GM21381 (cell line): ENCODE measurements around the gene FASTKD2.

Experiments used
- ATAC-seq: cut with Tn5 transposase; IDR thresholded peaks from one replicate; pipeline ENCODE4 v1.9.1; 2021; ENCODE audit warnings: mild to moderate bottlenecking, moderate library complexity; ENCODE audit not compliant: unreplicated experiment

Gene FASTKD2

GRCh38 chr2:206765242-206766056 is at the start of gene FASTKD2, which contains the start of gene MDH1B:
TSS of gene FASTKD2 (plus strand) at chr2:206765606. CDS start at chr2:206766694, 1,088 bp downstream.
TSS of gene MDH1B (minus strand) at chr2:206765328. CDS start at chr2:206765271, 57 bp downstream.
- peak; percentile 94 for ATAC-seq

DNA sequence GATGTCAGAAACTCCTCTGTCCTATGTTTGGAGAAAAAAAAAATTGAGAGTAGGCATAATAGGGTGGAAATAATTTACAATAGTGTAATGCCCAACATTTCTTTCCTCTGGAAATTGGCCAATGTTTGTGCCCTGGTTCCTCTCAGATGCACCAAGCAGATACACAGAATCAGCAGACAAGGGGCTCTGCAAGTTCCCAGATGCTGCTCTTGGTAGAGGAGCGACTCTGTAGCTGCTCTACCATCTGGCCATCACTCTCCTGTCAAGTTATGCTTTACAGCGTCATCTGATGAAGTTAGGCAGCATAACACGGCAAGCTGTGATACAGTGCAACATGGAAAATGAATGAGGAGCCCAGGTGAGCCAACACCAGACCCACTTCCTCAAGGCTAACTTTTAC is 48.8 kb upstream of the FASTKD2 start:
- no peak for ATAC-seq

- ATAC-seq = no peak
These were observed 47.1 kb upstream of the FASTKD2 start, which contains the start of gene DYTN for GRCh38 chr2:206718296-206718695. TSS of gene DYTN (minus strand) at chr2:206718396. CDS start at chr2:206718279, 117 bp downstream.

DNA sequence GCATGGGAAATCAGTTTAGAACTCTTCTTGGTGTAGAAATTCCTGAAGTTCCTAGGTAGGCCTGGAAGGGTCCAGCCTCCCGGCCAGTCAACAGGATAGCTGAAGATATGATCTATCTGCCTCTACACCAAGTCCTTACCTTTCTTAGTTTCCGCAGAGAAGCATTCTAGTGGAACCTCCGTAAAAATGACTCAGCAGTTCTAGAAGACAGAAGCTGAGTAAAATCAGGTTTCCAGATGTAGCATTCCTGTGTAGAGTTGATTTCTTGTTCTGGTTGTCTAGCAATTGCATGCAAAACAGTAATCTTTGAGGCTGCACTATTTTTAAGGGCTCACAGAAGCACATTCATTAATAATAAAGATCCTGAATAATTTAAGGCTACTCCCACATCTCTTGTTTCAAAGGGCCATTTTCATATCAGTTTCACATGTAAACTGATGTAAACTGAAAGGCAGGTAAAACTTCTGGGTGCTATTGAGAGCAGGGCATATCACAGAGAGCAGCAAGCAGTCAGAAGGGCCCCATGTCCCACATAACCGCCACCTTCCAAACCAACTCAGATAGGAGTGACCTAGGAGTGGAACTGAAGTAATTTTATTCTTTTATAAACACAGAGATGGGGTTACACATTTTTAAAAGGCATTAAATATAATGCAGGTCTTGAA is 44.0 kb upstream of the FASTKD2 start:
- ATAC-seq = peak; percentile 72

DNA sequence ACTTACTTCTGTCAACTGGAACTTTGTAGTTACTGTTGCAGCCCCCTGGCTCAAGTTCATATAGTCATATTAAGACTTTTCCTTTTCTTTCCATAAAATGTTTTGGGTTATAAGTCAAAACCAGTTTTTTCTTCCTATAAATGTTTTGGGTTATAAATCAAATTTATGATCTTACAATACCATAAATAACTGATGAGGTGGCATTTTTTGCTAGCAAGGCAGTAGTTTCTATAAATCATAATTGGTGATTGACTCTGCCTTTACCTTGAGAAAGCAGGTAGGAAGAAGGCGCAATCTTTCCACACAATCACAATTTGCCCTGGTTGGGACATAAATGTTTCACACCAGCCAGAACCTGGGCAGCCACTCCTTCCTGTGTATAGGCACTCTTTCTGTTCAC is 42.1 kb upstream of the FASTKD2 start:
- ATAC-seq = no peak

GRCh38 chr2:206727287-206727686 is 38.1 kb upstream of the FASTKD2 start:
- no peak for ATAC-seq

DNA sequence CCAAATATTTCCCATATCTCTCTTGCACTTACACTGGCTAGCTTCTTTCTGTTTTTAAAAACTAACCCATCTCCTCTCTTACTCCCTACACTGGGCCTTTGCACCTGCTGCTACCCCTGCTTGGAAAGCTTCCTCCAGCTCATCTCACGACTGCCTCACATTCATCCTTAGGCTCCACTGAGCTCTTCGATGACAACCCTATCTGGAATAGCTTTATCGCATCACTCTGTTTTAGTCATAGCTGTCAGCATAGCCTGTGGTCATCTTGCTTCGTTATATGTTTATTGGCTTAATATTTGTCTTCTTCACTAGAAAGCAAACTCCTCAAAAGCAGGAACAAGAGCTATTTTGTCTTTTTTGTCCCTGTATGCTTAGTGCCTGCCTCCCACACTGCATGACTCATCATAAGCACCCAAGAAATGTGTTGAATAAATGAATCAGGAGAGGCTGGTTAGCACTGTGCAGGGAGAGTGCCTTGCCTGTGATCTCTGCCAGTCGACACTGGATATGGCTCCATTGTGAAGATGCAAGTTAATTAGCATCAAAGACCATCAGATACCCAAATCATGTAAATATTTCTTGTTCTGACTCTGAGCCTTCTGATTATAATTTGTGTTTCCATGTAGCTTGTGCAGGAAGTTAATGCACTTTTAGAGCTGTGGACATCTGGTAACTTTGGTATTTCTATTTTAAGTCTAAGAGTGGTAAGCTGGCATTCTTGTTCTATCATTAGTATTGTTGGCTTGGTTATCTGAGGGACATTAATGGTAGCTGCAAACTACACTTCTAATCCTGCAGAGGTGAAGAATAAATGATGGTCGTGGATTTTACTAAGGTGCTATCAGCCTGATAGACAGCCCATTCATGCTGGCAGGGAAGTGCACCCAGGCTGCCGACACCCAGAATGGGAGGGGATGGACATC is 36.9 kb upstream of the FASTKD2 start:
- no peak for ATAC-seq

- no peak for ATAC-seq
These were observed 32.1 kb upstream of the FASTKD2 start for GRCh38 chr2:206733341-206733740.

- ATAC-seq = no peak
These were observed 28.5 kb upstream of the FASTKD2 start for GRCh38 chr2:206736935-206737334.

DNA sequence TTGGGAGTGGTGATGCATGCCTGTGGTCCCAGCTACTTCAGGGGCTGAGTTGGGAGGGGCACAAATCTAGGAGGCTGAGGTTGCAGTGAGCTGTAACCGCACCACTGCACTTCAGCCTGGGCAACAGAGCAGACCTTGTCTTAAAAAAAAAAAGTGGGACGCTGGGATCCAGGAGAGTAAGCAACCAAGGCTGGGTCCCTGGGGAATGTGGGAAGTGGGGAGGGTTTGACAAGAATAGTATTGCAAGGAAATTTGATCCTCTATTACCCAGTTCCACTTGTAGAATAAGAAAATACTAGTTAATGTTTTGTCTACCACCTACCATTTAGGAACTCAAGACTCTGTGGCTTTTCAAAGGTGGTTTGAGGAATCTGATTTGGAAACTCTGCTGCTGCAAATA is 26.1 kb upstream of the FASTKD2 start:
- no peak for ATAC-seq

GRCh38 chr2:206740800-206741199 is 24.6 kb upstream of the FASTKD2 start:
- no peak for ATAC-seq

GRCh38 chr2:206756816-206757215 is 8.6 kb upstream of the FASTKD2 start:
- ATAC-seq = no peak

DNA sequence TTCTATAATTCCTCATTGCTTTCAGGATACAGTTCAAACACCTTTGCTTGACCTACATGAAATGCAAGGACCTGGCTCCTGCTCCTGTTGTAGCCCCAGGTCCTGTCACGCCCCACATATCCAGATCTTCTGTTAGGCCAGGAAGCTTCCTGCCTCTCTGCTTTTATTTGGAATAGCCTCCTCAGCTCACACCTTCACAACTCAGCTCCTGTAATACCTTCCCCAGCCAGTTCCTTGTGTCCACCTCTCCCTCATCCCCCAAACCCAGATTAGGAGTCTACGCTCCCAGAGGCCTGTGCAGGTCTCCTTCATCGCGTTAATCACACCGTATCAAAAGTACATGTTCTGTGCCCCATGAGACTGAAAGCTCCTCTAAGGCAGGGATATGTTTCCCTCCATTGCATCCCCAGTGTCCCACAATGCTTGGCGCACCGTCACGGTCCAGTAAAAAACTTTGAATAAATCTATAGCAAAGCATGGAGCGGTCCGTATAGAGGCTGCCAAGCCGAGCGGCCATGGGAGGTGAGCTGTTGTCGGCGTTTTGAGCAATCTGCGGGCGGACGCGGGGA is 649 bp upstream of the FASTKD2 start:
- ATAC-seq = no peak

GRCh38 chr2:206766057-206766930 is 888 bp downstream of the FASTKD2 start:
- ATAC-seq = no peak

DNA sequence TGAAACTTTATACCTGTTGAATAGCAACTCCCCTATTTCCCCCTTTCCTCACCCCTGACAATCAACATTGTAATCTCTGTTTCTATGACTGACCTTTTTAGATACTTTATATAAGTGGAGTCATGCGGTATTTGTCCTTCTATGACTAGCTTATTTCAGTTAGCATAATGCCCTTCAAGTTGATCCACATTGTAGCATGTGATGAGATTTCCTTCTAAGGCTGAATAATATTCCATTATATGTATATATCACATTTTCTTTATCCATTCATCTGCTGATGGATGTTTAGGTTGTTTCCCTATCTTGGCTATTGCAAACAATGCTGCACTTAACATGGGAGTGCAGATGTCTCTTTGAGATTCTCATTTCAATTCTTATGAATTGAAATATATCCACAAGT is 9.5 kb downstream of the FASTKD2 start:
- ATAC-seq = no peak

DNA sequence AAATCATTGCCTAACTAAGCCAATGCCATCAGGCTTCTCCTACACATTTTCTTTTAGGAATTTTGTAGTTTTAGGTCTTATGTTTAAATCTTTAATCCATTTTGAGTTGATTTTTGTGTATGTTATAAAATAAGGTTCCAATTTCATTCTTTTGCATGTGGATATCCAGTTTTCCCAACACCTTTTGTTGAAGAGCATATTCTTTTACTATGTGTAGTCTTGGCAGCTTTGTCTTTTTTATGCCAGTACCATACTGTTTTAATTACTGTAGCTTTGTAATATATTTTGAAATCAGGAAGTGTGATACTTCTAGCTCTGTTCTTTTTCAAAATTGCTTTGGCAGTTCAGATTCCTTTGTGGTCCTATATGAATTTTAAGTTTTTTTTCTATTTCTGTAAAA is 11.0 kb downstream of the FASTKD2 start:
- no peak for ATAC-seq

- ATAC-seq = no peak
These were observed 15.3 kb downstream of the FASTKD2 start for GRCh38 chr2:206780671-206781070.

DNA sequence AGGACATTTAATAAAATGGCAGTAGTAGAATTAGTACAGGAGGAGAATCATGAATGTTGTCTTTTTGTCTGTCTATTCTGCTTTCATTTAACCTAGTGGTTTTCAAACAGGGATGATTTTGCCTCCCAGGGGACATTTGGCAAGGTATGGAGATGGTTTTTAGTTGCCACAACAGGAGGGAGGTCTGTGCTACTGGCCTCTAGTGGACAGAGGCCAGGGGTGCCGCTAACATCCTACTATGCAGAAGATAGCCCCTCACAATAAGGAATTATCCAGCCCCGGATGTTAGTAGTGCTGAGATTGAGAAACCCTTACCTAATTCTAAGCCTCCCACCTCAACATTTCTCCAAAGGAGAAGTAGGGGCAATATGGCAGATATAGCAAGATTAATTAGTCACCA is 18.3 kb downstream of the FASTKD2 start:
- ATAC-seq = no peak

GRCh38 chr2:206784559-206785353 is 19.4 kb downstream of the FASTKD2 start:
- ATAC-seq = no peak
